Smooth muscle cell (in vitro differentiated cells): ENCODE data around the gene DAB1. TPM values are rescaled to one million over a fixed set of nuclear protein-coding genes. Genes with fewer than 3 reads are reported as not detected.

ENCODE experiments used
- DNase-seq: peaks from one replicate; lab custom pipeline; 2025; ENCODE audit not compliant: unreplicated experiment; lab: John Stamatoyannopoulos, UW
- H2AFZ ChIP-seq: fragments of 200-600 bp; sonication (generic); 2 replicates; pipeline ENCODE4 v1.6.0; 2016; ENCODE audit warnings: antibody characterized with exemption, low read depth, mild to moderate bottlenecking
- H3F3A ChIP-seq: fragments of 200-600 bp; sonication (generic); 2 replicates; pipeline ENCODE4 v1.6.0; 2017; ENCODE audit warnings: antibody characterized with exemption, low read depth
- H3K27ac ChIP-seq: fragments of 200-600 bp; sonication (generic); 2 replicates; pipeline ENCODE4 v1.5.1; 2016; ENCODE audit warnings: low read depth, mild to moderate bottlenecking
- H3K27me3 ChIP-seq: fragments of 200-600 bp; sonication (generic); 2 replicates; pipeline ENCODE4 v1.6.1; 2016; ENCODE audit warnings: low read depth, mild to moderate bottlenecking
- H3K36me3 ChIP-seq: fragments of 200-600 bp; sonication (generic); 2 replicates; pipeline ENCODE4 v1.5.1; 2016; ENCODE audit warnings: low read depth
- H3K4me1 ChIP-seq: fragments of 200-600 bp; sonication (generic); 2 replicates; pipeline ENCODE4 v1.5.1; 2016; ENCODE audit warnings: low read depth
- H3K4me2 ChIP-seq: fragments of 200-600 bp; sonication (generic); 2 replicates; pipeline ENCODE4 v1.6.0; 2016; ENCODE audit warnings: mild to moderate bottlenecking
- H3K4me3 ChIP-seq: fragments of 200-600 bp; sonication (generic); 2 replicates; pipeline ENCODE4 v1.5.1; 2016; ENCODE audit warnings: mild to moderate bottlenecking
- H3K79me2 ChIP-seq: fragments of 200-600 bp; sonication (generic); 2 replicates; pipeline ENCODE4 v1.6.0; 2016; ENCODE audit warnings: low read depth, mild to moderate bottlenecking
- H3K9ac ChIP-seq: fragments of 200-600 bp; sonication (generic); 2 replicates; pipeline ENCODE4 v1.6.0; 2016; ENCODE audit warnings: low read depth
- H3K9me3 ChIP-seq: fragments of 200-600 bp; sonication (generic); replicated peaks from 2 replicates; pipeline ENCODE4 v1.5.1; 2016; ENCODE audit warnings: low read depth
- H4K20me1 ChIP-seq: fragments of 200-600 bp; sonication (generic); 2 replicates; pipeline ENCODE4 v1.6.0; 2016; ENCODE audit warnings: low read depth
- CTCF ChIP-seq: fragments of 200-600 bp; sonication (generic); IDR thresholded peaks from 2 replicates; pipeline ENCODE4 v1.5.1; 2017; ENCODE audit warnings: borderline replicate concordance, mild to moderate bottlenecking, antibody characterized with exemption; ENCODE audit not compliant: insufficient read depth, poor library complexity, severe bottlenecking
- WGBS: methylation state at CpG from one replicate; pipeline ENCODE4 v1.1.7; 2016; ENCODE audit warnings: low lambda C conversion rate; 5-methylcytosine and 5-hydroxymethylcytosine counted together
- polyA plus RNA-seq: library from polyadenylated mRNA; unstranded; fragments of >200 nt; fragmentation: Nextera tagmentation; extraction: Ambion mirVana; gene quantifications from 2 replicates; pipeline ENCODE4 v1.2.1, GENCODE V29; 2016
- total RNA-seq: library from RNA; depleted of rRNA; stranded (reverse); fragments of >200 nt; gene quantifications from 2 replicates; pipeline ENCODE4 v1.2.3, GENCODE V29; 2014

Gene DAB1
- total and polyA plus RNA-seq, 2 experiments from 2014 or later = 0.22 to 0.30 TPM

- no peaks in the 10 kb centered on the region for H3K79me2 ChIP-seq
Observed at GRCh38 chr1:57058652-57059501, 365.0 kb downstream of the DAB1 start.

GRCh38 chr1:57048856-57049255 is 375.0 kb downstream of the DAB1 start:
- no peaks in the 10 kb centered on the region for H3F3A ChIP-seq
- no peak overlapping the region for H3K4me2 ChIP-seq
- 82% methylated on average over 9 of the region's 9 CpGs for WGBS
- no peak overlapping the region for H3K9ac ChIP-seq
- peaks cover 18% of the 10 kb centered on the region for H3K27me3 ChIP-seq
- TF ChIP-seq CTCF = no peak
- H3K4me3 ChIP-seq = no peak overlapping the region
- H3K79me2 ChIP-seq = no peaks in the 10 kb centered on the region
- no peaks in the 10 kb centered on the region for H3K9me3 ChIP-seq
- H3K36me3 ChIP-seq = no peaks in the 10 kb centered on the region
- H2AFZ ChIP-seq = no peak overlapping the region
- no peaks in the 10 kb centered on the region for H4K20me1 ChIP-seq
- H3K4me1 ChIP-seq = no peaks in the 10 kb centered on the region
- H3K27ac ChIP-seq = no peak overlapping the region
- no peak for DNase-seq

More at GRCh38 chr1:57058652-57059501, 365.0 kb downstream of the DAB1 start:
- Histone ChIP-seq H3K4me1 (peaks cover 9% of the 10 kb centered on the region), H3K27me3 (no peaks in the 10 kb centered on the region), H3K4me3 (no peak overlapping the region), H3F3A (no peaks in the 10 kb centered on the region), H2AFZ (no peak overlapping the region), H3K9me3 (no peaks in the 10 kb centered on the region), H3K4me2 (no peak overlapping the region), H3K36me3 (no peaks in the 10 kb centered on the region), H4K20me1 (no peaks in the 10 kb centered on the region), H3K9ac (no peak overlapping the region), H3K27ac (no peak overlapping the region)
- DNase-seq = no peak
- 80% methylated on average over 6 of the region's 6 CpGs for WGBS
- no peak for TF ChIP-seq CTCF

GRCh38 chr1:57046462-57046861 is 377.4 kb downstream of the DAB1 start:
- Histone ChIP-seq H3K27ac (no peak overlapping the region), H2AFZ (no peak overlapping the region), H3K9me3 (no peaks in the 10 kb centered on the region), H3K27me3 (peaks cover 23% of the 10 kb centered on the region), H3K9ac (no peak overlapping the region), H3K4me1 (no peaks in the 10 kb centered on the region), H3K4me2 (no peak overlapping the region), H4K20me1 (no peaks in the 10 kb centered on the region), H3K36me3 (no peaks in the 10 kb centered on the region), H3F3A (no peaks in the 10 kb centered on the region), H3K79me2 (no peaks in the 10 kb centered on the region), H3K4me3 (no peak overlapping the region)
- WGBS = 77% methylated on average over 1 of the region's 1 CpG
- TF ChIP-seq CTCF = no peak
- DNase-seq = no peak

GRCh38 chr1:57041901-57042300 is 382.0 kb downstream of the DAB1 start:
- Histone ChIP-seq H4K20me1 (no peaks in the 10 kb centered on the region), H3K4me3 (no peak overlapping the region), H2AFZ (no peak overlapping the region), H3F3A (no peaks in the 10 kb centered on the region), H3K79me2 (no peaks in the 10 kb centered on the region), H3K4me2 (no peak overlapping the region), H3K27ac (no peak overlapping the region), H3K36me3 (no peaks in the 10 kb centered on the region), H3K9ac (no peak overlapping the region), H3K4me1 (no peaks in the 10 kb centered on the region), H3K27me3 (peaks cover 19% of the 10 kb centered on the region), H3K9me3 (no peaks in the 10 kb centered on the region)
- no peak for DNase-seq
- no peak for TF ChIP-seq CTCF
- WGBS = 90% methylated on average over 3 of the region's 3 CpGs
